Activated gamma-delta T cell treated with anti-CD3 and anti-CD28 coated beads, Interleukin-2, amount 50 U/mL, for 16 hours (primary cell): ENCODE results near the gene NTM.

Experiments used
- DNase-seq: peaks from one replicate; pipeline ENCODE4 v3.0.0-alpha.2; 2020; ENCODE audit warnings: low read depth

Gene NTM

GRCh38 chr11:131373095-131373725 lies 2.8 kb downstream of the NTM start:
- DNase-seq: no peak

- DNase-seq: no peak
Observed at GRCh38 chr11:131373756-131374155, 3.3 kb downstream of the NTM start.

GRCh38 chr11:131375421-131375820 lies 5.0 kb downstream of the NTM start:
- no peak for DNase-seq

- DNase-seq: no peak
Observed at GRCh38 chr11:131375915-131376314, 5.5 kb downstream of the NTM start.

- DNase-seq: no peak
Observed at GRCh38 chr11:131378931-131379330, 8.5 kb downstream of the NTM start.

GRCh38 chr11:131385763-131386390 lies 15.5 kb downstream of the NTM start:
- no peak for DNase-seq

GRCh38 chr11:131386408-131386807 lies 16.0 kb downstream of the NTM start:
- no peak for DNase-seq

GRCh38 chr11:131388030-131388429 lies 17.6 kb downstream of the NTM start:
- DNase-seq: no peak

- no peak for DNase-seq
Observed at GRCh38 chr11:131389582-131389981, 19.2 kb downstream of the NTM start.

- DNase-seq: no peak
Observed at GRCh38 chr11:131391176-131391575, 20.8 kb downstream of the NTM start.

GRCh38 chr11:131392528-131393255 lies 22.3 kb downstream of the NTM start:
- DNase-seq: no peak

- DNase-seq: no peak
Observed at GRCh38 chr11:131393691-131394090, 23.3 kb downstream of the NTM start.

- DNase-seq: no peak
Observed at GRCh38 chr11:131397675-131398074, 27.3 kb downstream of the NTM start.

- no peak for DNase-seq
Observed at GRCh38 chr11:131402040-131402439, 31.6 kb downstream of the NTM start.

- DNase-seq: no peak
Observed at GRCh38 chr11:131404010-131404409, 33.6 kb downstream of the NTM start.

GRCh38 chr11:131408025-131408640 lies 37.7 kb downstream of the NTM start:
- DNase-seq: no peak

- DNase-seq: no peak
Observed at GRCh38 chr11:131409345-131409744, 38.9 kb downstream of the NTM start.

- DNase-seq: no peak
Observed at GRCh38 chr11:131411636-131412035, 41.2 kb downstream of the NTM start.

GRCh38 chr11:131412061-131412460 lies 41.6 kb downstream of the NTM start:
- DNase-seq: no peak

- no peak for DNase-seq
Observed at GRCh38 chr11:131413217-131413616, 42.8 kb downstream of the NTM start.

- no peak for DNase-seq
Observed at GRCh38 chr11:131418189-131418588, 47.8 kb downstream of the NTM start.

GRCh38 chr11:131421066-131421855 lies 50.8 kb downstream of the NTM start:
- no peak for DNase-seq
